ENCODE measurements around the gene AHR. TPM values are rescaled to one million over a fixed set of nuclear protein-coding genes. Genes with fewer than 3 reads are reported as not detected.
"Not testable (repeated sequence)": the region's sequence is repeated elsewhere in the genome, so short reads cannot be mapped to it uniquely, and the experiment has no call there.

AHR gene
- total RNA-seq, 1 donor from 2014 or later = 17.1 TPM

DNA sequence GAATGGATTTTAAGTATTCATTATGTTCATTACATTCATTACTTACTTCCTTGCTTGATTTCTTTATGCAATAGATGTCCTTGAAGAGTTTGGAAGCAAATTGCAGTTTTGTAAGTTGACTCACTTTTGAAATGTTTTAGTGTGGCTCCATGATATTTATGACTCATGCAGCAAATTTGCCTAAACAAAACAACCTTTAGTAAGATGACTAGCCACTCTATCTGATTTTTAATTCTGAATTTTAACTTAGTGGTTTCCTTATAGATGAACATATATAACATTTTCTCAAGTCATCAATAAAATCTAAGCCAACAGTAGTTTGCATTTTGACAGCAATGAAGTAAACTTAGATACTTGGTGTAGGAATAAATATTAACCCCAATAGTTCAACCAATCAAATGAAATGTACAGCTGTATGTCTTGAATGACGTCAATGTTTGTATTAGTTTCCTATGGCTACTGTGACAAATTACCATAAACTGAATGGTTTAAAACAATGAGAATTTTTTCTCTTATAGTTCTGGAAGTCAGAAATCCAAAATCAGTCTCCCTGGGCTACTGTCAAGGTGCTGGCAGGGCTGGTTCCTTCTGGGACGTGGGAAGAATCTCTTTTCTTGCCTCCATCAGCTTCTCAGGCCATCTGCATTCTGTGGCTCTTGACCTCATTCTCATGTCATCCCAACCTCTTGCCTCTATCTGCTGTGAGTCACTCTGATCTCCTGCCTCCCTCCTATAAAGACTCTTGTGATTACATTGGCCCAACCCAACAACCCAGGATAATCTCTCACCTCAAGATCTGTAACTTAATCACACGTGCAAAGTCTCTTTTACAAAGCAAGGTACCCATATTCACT is 73.4 kb downstream of the AHR start:
- intact Hi-C loops (cut with micrococcal nuclease) = no loop called here

DNA sequence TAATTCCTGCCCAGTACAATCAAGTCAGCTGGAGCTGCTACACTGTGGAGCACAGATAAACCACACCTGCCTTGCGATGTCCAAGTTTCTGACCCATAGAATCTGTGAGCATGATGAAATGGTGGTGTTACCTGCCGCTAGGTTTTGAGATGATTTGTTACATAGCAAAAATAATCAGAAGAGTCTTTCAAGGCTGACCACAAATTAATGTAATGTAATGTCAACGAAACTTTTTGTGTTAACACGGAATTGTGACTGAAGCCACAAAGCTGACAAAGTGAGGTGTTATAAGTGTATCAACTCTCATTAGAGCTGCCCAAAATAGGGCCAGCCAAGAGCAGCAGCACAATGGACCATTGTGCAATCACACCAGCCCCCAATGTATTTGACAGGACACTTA is 75.7 kb downstream of the AHR start:
- intact Hi-C loops (cut with micrococcal nuclease) = no loop called here

DNA sequence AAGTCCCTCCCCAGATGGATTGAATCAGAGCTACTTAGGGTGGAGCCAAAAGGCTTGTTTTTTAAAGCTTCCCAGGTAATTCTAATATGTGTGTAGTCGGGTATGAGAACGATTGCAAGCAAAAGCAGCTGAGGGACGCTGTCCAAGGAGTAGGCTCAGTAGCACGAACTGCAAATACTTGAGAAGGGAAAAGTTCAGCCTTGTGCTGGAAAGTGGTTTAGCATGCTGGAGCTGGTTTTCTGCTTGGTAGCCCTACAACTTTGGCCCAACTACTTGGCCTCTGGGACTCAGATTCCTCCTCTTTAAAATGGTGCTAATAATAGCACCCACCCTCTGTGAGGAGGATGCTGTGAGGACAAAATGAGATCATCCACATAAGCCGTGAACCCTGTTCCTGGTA is 76.2 kb downstream of the AHR start:
- intact Hi-C loops (cut with micrococcal nuclease) = no loop called here

DNA sequence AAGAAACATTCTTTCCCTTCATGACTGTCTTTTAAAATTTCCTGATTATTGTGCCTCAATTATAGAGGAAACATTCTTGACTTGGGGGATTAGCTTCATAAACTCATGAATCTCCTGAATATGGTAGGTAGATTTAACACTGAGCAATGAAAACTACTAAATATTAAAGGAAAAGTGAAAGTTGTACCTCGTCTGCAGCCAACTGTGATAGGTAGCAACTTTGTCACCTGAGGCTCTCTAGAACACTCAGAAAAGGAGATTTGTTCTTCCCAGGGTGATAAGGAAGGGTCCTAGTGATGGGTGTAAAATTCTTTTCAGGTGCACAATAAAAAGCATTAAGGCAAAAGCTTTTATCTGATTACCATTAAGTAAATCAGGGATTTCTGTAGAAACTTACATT is 78.1 kb downstream of the AHR start:
- intact Hi-C loops (cut with micrococcal nuclease) = no loop called here

DNA sequence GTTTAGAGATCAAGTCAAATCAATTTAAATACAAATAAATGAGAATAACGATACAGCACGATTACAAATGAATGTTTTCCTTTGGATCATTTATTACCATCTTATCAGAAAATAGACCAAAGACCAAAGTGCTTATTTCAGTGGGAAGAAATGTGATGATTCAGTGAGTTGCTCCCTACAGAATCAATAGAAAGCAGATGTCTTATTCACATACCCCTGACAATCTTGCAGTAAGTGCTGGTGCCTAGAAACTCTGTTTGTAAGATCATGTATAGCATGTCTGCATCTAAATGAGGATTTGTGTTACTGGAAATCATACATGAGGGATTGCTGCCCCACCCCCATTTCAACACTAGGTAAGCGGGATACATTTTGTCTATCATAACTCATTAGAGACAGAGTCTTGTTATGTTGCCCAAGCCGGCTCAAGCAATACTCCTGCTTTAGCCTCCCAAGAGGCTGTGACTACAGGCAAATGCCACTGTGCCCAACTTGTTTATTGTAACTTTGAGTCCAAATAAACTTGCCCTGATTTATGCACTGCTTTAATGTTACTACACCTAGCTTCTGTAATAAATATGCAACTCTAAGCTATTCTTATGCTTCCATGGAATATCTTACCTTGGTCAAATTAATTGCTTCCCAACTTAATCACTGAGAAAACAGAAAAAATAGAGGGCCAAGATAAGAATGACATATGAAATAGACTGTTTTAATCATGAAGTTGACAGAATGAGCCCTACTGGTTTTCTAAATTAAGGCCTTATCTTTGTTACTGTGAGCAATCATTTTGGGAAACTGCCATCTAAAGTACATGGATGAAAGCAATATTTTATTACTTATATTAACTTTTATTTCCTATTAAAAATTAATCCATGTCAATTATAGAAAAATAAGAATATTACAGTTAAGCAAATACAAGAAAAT is 82.5 kb downstream of the AHR start:
- intact Hi-C loops (cut with micrococcal nuclease) = no loop called here

DNA sequence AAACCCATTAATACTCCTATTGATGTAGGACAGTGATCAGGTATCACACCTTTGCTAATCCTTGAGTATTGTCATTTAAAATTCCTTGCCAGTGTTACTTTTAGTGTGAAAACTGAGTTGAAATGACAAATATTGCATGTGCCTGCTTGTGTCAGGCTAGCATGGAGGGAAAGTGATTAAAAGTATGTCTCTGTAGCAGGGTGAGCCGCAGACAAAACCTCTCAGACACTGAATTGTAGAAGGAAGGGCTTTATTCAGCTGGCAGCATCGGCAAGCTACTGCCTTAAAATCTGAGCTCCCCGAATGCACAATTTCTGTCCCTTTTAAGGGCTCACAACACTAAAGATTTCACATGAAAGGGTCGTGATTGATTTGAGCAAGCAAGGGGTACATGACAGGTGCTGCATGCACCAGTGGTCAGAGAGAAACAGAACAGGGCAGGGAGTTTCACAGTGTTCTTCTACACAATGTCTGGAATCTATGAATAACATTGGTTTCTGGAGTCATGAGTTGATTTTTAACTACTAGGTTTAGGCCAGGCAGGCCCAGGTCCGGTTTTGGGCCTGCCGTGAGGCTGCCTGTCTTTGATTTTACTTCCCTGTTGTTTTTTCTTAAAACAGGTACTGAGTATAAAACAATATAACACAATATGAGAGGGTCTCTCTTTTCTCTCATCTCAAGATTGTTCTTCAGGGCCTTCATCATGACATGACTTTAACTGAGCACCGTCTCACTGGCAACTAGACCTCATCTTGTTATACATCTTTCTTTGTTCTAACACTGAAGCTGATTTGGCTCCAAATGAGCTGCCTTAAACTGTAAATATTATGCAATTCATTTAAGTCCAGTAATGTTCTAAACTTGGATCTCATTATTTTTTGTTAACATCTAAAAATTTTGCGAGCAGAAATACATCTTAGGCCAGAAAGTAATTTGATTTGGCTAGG is 84.2 kb downstream of the AHR start:
- intact Hi-C loops (cut with micrococcal nuclease) = not testable (repeated sequence)

DNA sequence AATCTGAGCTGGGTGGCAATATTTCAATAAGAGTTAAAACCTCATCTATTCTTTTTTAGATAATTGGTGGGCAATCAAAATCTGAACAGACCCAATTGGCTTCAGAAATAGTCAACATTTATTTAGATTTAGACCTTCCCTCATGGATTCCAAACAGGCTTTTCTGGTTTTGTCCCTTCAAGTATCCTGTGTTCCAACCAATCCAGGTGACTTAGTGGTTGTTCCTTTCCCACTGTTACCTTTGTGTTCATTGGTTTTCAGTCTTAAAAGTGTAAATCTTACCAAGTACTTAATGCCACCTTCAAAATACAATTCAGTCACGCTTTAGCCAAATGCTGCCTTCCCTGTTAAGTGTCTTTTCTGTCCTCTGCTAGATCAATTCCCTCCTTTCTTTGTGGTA is 85.9 kb downstream of the AHR start:
- intact Hi-C loops (cut with micrococcal nuclease) = no loop called here

DNA sequence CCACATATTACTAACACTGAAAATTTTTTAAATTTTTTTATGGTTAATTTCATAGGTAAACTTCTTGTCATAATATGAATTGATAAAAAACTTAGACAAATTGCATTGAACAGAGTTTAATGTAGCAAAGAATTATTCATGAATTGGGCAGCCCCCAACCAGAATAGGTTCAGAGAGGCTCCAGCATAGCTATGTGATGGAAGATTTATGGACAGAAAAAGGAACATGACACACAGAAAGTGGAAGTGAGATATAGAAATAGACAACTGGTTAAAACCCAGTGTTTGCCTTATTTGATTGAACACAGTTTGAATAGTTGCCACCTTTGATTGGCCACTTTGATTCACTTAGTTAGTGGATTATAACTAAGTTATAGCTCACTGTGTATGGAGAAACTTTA is 87.2 kb downstream of the AHR start:
- intact Hi-C loops (cut with micrococcal nuclease) = no loop called here

DNA sequence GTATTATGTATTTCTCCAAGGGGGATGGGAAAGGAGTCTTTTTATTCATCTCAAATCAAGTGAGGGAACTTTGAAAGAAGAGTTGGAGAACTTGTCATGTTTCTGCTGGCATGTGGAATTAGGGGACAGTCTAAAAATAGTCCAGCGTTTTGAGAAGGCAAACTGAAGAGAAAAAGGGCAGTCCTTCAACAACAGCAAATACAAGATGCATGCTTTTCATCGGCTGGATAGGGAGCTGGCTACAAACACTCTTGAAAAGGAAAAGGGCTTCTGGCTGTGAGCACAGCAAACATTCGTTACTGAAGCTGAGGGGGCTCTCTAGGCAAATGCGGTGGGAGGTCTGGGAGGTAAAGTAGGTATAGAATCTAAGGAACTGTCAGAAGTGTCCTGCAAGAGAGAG is 91.9 kb downstream of the AHR start:
- intact Hi-C loops (cut with micrococcal nuclease) = no loop called here

DNA sequence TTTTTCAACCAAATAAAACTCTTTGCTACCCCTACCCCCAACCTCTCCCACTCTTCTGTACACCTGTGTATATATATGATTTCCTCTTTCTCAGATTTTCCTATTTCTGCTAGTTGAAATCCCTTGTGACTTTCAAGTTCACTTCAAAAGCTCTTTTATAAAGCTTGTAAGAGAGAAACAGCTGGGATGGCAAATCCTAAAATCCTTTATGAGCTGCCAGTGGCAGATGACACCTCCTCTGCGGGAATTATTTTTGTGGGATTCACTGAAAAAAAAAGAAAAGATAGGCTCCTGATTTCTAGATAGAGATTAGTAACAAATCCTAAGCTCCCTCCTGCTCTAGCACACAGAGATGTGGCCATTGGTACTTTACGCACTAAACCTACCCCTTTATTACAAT is 92.9 kb downstream of the AHR start:
- intact Hi-C loops (cut with micrococcal nuclease) = no loop called here

DNA sequence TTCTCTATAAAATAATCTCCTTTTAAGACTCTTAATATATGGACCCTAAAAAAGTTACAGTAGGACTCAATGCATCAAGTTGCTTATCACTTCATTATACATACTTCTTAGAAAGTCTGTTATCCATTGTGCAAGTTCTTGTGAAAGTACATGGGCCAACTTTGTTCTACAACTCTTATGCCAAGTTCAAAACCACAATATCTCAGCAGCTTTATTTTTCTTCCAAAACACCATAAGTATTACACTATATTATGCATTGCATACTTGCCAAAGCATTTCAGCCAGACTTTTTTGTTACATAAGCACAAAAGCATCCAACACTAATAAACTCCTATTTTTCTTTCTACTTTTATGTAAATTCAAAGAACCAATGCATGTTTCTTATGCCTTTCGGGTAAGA is 94.4 kb downstream of the AHR start:
- intact Hi-C loops (cut with micrococcal nuclease) = no loop called here

DNA sequence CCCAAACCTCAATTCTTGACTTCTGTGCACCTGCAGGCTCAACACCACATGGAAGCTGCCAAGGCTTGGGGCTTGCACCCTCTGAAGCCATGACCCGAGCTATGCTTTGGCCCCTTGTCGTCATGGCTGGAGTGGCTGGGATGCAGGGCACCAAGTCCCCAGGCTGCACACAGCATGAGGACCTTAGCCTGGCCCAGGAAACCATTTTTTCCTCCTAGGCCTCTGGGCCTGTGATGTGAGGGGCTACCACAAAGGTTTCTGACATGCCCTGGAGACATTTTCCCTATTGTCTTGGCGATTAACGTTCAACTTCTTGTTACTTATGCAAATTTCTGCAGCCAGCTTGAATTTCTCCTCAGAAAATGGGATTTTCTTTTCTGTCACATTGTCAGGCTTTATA is 96.1 kb downstream of the AHR start:
- intact Hi-C loops (cut with micrococcal nuclease) = not testable (repeated sequence)
